ENCODE results near the gene ITPR1.

ITPR1 gene

GRCh38 chr3:4804161-4805058, 311.3 kb downstream of the ITPR1 start:
- H3K27ac Mint-ChIP-seq, result no peak overlapping the region
- peaks cover 1% of the 10 kb centered on the region for H3K9me3 Mint-ChIP-seq
- H3K4me1 Mint-ChIP-seq, result peaks cover 19% of the 10 kb centered on the region
- H3K27me3 Mint-ChIP-seq, result no peaks in the 10 kb centered on the region
- DNase-seq, result no peak
- H3K36me3 Mint-ChIP-seq, result peaks cover 66% of the 10 kb centered on the region
- CTCF ChIA-PET, result interaction anchor here (0.6 to 1.5 kb wide), 3 partner anchors 10 to 55 kb away, joined by 3 to 5 read pairs (median 3); no protein-coding TSS in a partner anchor
- no peak overlapping the region for H3K4me3 Mint-ChIP-seq

DNA sequence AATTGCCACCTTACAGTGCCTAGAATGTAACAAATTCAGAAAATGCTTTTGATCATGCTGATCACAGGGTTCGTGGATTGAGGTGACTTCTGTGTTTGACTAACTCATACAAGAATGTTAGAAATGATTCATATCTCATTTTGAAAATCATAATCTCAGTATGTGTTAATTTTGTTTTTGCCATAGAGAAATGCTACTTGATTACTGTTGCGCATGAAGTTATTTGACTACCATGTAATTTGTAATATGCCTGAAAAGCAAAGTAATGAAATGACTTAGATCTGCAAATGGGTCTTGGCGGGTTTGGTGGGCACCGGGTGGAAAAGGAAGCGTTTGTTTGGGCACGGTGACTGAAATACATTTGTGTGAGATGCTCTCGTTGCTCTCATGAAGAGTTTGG, 312.5 kb downstream of the ITPR1 start:
- H3K27me3 Mint-ChIP-seq, result no peaks in the 10 kb centered on the region
- H3K36me3 Mint-ChIP-seq, result peaks cover 66% of the 10 kb centered on the region

DNA sequence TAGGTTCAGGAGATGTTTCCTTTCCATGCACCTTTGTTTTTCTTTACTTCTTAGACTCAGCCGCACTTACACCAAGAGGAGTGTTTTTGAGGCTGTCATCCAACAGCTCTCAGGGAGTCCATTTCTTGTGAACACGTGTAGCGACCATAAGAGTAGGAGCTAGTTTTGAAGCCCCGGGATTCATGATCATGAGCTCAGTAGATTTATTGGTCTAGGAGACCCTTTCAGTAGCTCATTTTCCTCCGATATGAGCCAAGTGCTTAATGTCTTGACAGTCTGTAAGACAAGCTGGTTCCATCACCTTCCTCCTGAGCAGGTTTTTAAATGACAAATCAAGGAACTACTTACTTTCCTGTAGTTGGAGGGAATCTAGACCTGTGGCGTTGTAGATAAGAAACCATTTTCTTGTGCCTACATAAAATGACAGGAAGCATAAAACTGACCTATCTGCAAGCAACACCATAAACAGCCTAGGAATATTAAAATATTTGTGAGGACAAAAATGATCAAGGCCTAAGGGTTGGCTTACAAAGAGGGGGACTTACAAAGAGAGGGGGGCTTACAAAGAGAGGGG, 313.5 kb downstream of the ITPR1 start:
- H3K36me3 Mint-ChIP-seq, result peaks cover 63% of the 10 kb centered on the region
- no peak overlapping the region for H3K4me3 Mint-ChIP-seq
- H3K27me3 Mint-ChIP-seq, result no peaks in the 10 kb centered on the region
- CTCF ChIA-PET, result interaction anchor here (1.0 to 1.8 kb wide), 2 partner anchors 16 to 252 kb away, joined by 3 to 4 read pairs; no protein-coding TSS in a partner anchor
- no peak overlapping the region for H3K27ac Mint-ChIP-seq
- DNase-seq, result no peak
- H3K4me1 Mint-ChIP-seq, result peaks cover 22% of the 10 kb centered on the region
- peaks cover 1% of the 10 kb centered on the region for H3K9me3 Mint-ChIP-seq

More for the DNA sequence above, 312.5 kb downstream of the ITPR1 start:
- H3K27ac Mint-ChIP-seq, result no peak overlapping the region
- peaks cover 1% of the 10 kb centered on the region for H3K9me3 Mint-ChIP-seq
- CTCF ChIA-PET, result no interaction called here
- peaks cover 22% of the 10 kb centered on the region for H3K4me1 Mint-ChIP-seq
- no peak overlapping the region for H3K4me3 Mint-ChIP-seq
- no peak for DNase-seq

DNA sequence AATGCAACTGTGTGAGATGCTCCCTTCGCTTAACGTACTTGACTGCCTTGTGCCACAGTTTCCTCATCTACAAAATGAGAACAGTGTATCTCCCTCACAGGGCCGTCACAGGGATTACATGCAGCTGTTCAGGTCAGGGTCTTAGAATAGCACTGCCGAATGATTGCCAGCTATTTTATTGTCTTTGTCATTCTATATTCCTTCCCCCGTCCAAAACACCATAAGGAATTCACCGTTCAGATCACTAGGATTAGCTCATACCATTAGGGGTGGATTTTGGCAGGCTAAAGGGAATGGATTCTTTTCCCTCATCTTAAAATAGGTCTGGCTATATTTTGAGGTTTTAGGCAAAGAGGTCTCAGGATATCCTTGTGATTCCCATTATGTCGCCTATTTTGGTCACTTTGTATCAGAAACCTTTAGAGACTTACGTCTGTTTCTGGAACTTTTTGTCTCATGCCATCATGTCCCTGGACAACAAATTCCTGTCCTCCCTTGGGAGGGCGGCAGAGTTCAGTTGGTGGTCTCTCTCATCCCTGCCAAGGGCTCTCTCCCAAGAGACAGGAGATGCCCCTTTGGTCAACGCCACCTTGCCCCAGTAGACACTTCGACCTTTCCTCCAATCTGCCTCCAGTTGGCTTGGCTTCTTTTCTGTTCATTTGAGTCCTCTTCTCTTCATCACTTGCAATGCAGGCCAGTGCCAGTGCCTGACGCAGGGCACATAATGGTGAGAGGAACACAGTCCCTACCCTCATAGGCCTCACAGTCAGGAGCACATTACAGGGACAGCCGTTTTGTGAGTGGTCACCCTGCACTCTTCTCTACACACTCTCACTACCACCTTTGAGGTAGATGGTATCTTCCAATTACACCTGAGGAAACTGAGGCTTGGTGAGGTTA, 314.5 kb downstream of the ITPR1 start:
- H3K36me3 Mint-ChIP-seq, result peaks cover 63% of the 10 kb centered on the region
- no peak for DNase-seq
- CTCF ChIA-PET, result interaction anchor here (1.8 kb wide), 1 partner anchor 15 kb away, joined by 4 read pairs; no protein-coding TSS in a partner anchor
- peaks cover 1% of the 10 kb centered on the region for H3K9me3 Mint-ChIP-seq
- no peaks in the 10 kb centered on the region for H3K27me3 Mint-ChIP-seq
- H3K27ac Mint-ChIP-seq, result no peak overlapping the region
- H3K4me3 Mint-ChIP-seq, result no peak overlapping the region
- H3K4me1 Mint-ChIP-seq, result peaks cover 22% of the 10 kb centered on the region

DNA sequence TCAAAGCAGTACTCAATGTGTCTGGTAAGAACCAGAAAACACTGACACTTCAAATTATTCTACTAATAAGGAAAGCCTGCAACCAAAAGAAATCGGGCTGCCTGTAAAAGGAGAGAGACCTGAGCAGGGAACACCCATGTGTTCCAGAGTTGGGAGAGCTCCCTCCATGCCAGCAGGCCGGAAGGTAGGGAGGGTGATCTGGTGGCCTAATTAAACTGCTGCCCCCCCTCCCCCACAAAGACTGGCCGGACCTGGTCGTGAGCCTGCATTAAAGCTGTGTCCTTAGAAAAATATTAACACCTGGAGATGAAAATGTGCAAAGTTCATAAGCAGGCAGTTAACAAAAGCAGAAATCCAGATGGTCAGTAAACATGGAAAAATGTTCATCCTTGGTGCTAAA, 315.5 kb downstream of the ITPR1 start:
- Mint-ChIP-seq H3K27me3 (no peaks in the 10 kb centered on the region), H3K36me3 (peaks cover 62% of the 10 kb centered on the region), H3K4me1 (peaks cover 22% of the 10 kb centered on the region), H3K4me3 (no peak overlapping the region), H3K27ac (no peak overlapping the region), H3K9me3 (no peaks in the 10 kb centered on the region)
- no peak for DNase-seq
- CTCF ChIA-PET, result no interaction called here

DNA sequence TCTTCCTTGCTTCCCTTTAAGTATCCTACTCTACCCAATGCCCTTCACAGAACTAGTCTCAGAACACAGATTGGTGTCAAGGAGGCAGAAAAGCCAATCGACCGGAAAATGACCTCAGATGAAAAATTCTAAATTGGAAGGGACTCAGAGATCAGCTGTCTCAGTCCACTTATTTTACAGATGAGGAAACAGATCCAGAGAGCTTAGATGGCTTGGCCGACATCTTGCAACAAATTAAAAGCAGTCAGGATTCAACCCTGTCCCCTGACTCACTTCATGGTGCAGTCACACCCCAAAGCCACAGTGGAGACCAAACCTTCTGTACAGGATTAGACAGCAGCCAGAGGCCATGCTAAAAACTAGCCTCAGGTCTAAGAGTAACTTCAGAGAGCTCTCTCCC, 316.8 kb downstream of the ITPR1 start:
- CTCF ChIA-PET, result interaction anchor here (0.9 to 1.0 kb wide), 2 partner anchors 42 to 89 kb away, joined by 4 to 5 read pairs; no protein-coding TSS in a partner anchor
- H3K36me3 Mint-ChIP-seq, result peaks cover 65% of the 10 kb centered on the region
- H3K27ac Mint-ChIP-seq, result no peak overlapping the region
- no peaks in the 10 kb centered on the region for H3K27me3 Mint-ChIP-seq
- no peaks in the 10 kb centered on the region for H3K9me3 Mint-ChIP-seq
- H3K4me1 Mint-ChIP-seq, result peaks cover 13% of the 10 kb centered on the region
- H3K4me3 Mint-ChIP-seq, result no peak overlapping the region
- no peak for DNase-seq

GRCh38 chr3:4812591-4812990, 319.4 kb downstream of the ITPR1 start:
- no peaks in the 10 kb centered on the region for H3K27me3 Mint-ChIP-seq
- H3K27ac Mint-ChIP-seq, result no peak overlapping the region
- CTCF ChIA-PET, result no interaction called here
- peaks cover 5% of the 10 kb centered on the region for H3K4me1 Mint-ChIP-seq
- no peak for DNase-seq
- peaks cover 68% of the 10 kb centered on the region for H3K36me3 Mint-ChIP-seq
- peaks cover 8% of the 10 kb centered on the region for H3K9me3 Mint-ChIP-seq
- H3K4me3 Mint-ChIP-seq, result no peak overlapping the region

- no peak for DNase-seq
- CTCF ChIA-PET, result interaction anchor here (1.7 kb wide), 1 partner anchor 9 kb away, joined by 5 read pairs; no protein-coding TSS in a partner anchor
- no peaks in the 10 kb centered on the region for H3K27me3 Mint-ChIP-seq
- peaks cover 70% of the 10 kb centered on the region for H3K36me3 Mint-ChIP-seq
- H3K4me1 Mint-ChIP-seq, result peaks cover 5% of the 10 kb centered on the region
- H3K9me3 Mint-ChIP-seq, result peaks cover 12% of the 10 kb centered on the region
- no peak overlapping the region for H3K4me3 Mint-ChIP-seq
- no peak overlapping the region for H3K27ac Mint-ChIP-seq
Observed at GRCh38 chr3:4813909-4814304, 320.8 kb downstream of the ITPR1 start.

GRCh38 chr3:4814305-4814903, 321.3 kb downstream of the ITPR1 start:
- no peak overlapping the region for H3K27ac Mint-ChIP-seq
- H3K27me3 Mint-ChIP-seq, result no peaks in the 10 kb centered on the region
- CTCF ChIA-PET, result interaction anchor here (1.7 kb wide), 1 partner anchor 10 kb away, joined by 5 read pairs; no protein-coding TSS in a partner anchor

DNA sequence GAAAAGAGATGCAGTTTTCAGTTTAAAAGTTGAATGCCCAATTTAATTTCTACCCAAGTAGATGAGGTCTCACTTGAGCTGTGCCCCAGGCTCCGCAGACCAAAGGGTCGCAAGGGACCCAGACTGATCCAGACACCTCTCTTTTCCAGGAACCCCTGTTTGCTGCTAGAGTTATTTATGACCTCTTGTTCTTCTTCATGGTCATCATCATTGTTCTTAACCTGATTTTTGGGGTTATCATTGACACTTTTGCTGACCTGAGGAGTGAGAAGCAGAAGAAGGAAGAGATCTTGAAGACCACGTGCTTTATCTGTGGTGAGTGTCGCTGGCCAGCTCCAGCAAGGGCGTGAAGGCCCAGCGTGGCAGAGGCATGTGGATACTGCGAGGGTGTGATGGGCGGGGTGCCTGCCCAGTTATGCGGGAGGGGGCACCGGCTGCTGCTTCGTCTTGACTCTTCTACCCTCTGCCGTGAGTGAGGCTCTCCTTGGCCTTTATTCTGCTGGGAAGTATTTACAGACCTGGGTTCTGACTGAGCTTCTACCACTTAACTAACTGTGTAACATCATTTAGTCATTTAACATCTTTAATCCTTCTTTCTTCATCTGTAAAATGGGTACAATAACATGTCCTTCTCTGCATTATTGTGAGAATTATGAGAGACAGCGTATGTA, 321.9 kb downstream of the ITPR1 start:
- H3K4me3 Mint-ChIP-seq, result no peak overlapping the region
- peaks cover 8% of the 10 kb centered on the region for H3K4me1 Mint-ChIP-seq
- peaks cover 73% of the 10 kb centered on the region for H3K36me3 Mint-ChIP-seq
- H3K9me3 Mint-ChIP-seq, result peaks cover 12% of the 10 kb centered on the region
- H3K27me3 Mint-ChIP-seq, result no peaks in the 10 kb centered on the region
- CTCF ChIA-PET, result interaction anchor here (0.7 to 1.7 kb wide), 2 partner anchors 11 to 15 kb away, joined by 3 to 5 read pairs; no protein-coding TSS in a partner anchor
- no peak for DNase-seq
- H3K27ac Mint-ChIP-seq, result no peak overlapping the region

More at GRCh38 chr3:4814305-4814903, 321.3 kb downstream of the ITPR1 start:
- Mint-ChIP-seq H3K9me3 (peaks cover 12% of the 10 kb centered on the region), H3K4me3 (peak overlapping the region; percentile 10), H3K36me3 (peaks cover 72% of the 10 kb centered on the region), H3K4me1 (peaks cover 5% of the 10 kb centered on the region)
- no peak for DNase-seq

DNA sequence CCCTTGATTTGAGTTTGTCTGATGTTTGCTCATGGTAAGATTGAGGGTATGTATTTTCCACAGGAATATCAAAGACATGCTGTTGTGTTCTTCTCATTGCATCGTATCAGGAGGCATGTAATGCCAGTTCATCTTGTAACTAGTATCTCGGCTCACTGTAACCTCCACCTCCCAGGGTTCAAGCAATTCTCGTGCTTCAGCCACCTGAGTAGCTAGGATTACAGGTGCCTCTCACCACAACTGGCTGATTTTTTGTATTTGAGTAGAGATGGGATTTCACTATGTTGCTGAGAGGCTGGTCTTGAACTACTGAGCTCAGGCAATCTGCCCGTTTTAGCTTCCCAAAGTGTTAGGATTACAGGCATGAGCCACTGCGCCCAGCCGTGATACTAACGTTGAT, 323.2 kb downstream of the ITPR1 start:
- Mint-ChIP-seq H3K36me3 (peaks cover 70% of the 10 kb centered on the region), H3K4me1 (peaks cover 18% of the 10 kb centered on the region), H3K27me3 (no peaks in the 10 kb centered on the region), H3K27ac (no peak overlapping the region), H3K9me3 (peaks cover 12% of the 10 kb centered on the region), H3K4me3 (no peak overlapping the region)
- CTCF ChIA-PET, result interaction anchor here (1.2 kb wide), 2 partner anchors 100 to 160 kb away, joined by 3 to 4 read pairs; no protein-coding TSS in a partner anchor
- no peak for DNase-seq

DNA sequence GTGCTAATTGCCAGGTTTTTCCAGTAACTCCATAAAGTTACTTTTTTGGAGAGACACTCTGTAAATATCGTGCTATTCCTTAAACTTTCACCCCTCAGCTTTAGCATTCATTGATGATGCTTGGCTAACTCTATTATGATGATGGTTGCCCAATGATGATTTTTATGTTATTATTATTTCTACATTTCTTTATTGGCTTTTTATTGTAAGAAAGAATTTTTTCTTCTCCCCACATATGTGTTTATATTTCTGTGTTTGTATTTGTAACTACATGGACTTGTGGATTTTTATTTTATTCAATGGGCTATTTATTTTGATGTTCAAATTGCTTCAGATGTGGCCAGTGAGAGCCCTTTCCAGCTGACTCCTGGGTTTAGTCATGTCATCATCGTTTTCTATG, 323.6 kb downstream of the ITPR1 start:
- Mint-ChIP-seq H3K9me3 (peaks cover 12% of the 10 kb centered on the region), H3K4me1 (peaks cover 22% of the 10 kb centered on the region), H3K4me3 (no peak overlapping the region), H3K27ac (no peak overlapping the region), H3K27me3 (no peaks in the 10 kb centered on the region), H3K36me3 (peaks cover 71% of the 10 kb centered on the region)
- DNase-seq, result no peak
- CTCF ChIA-PET, result interaction anchor here (1.2 kb wide), 2 partner anchors 100 to 159 kb away, joined by 3 to 4 read pairs; no protein-coding TSS in a partner anchor

GRCh38 chr3:4817128-4817527, 324.0 kb downstream of the ITPR1 start:
- peaks cover 26% of the 10 kb centered on the region for H3K4me1 Mint-ChIP-seq
- peaks cover 12% of the 10 kb centered on the region for H3K9me3 Mint-ChIP-seq
- no peak for DNase-seq
- peaks cover 73% of the 10 kb centered on the region for H3K36me3 Mint-ChIP-seq
- H3K27ac Mint-ChIP-seq, result no peak overlapping the region
- no peak overlapping the region for H3K4me3 Mint-ChIP-seq
- H3K27me3 Mint-ChIP-seq, result peaks cover 3% of the 10 kb centered on the region
- CTCF ChIA-PET, result interaction anchor here (1.2 kb wide), 2 partner anchors 100 to 159 kb away, joined by 3 to 4 read pairs; no protein-coding TSS in a partner anchor
